Tibial nerve (tissue), 4 donors: ENCODE measurements around the gene OXCT2. TPM values are rescaled to one million over a fixed set of nuclear protein-coding genes. Genes with fewer than 3 reads are reported as not detected.

Experiments used
- DNase-seq, 2 donors: peaks; one replicate each; pipeline ENCODE4 v3.0.0-alpha.2; 2019; ENCODE audit warnings: low spot score in 2 of 2
- H3K27ac ChIP-seq, 4 donors: fragments of 200-600 bp; sonication (generic) in 3 of 4; one replicate each; pipeline ENCODE4 v1.5.1; 2017 to 2019; ENCODE audit warnings: mild to moderate bottlenecking in 1 of 4
- H3K27me3 ChIP-seq, 2 donors: fragments of 200-600 bp; sonication (generic) in 1 of 2; one replicate each; pipeline versions ENCODE4 v1.5.1 to v1.6.0; 2017 to 2019
- H3K36me3 ChIP-seq, 3 donors: fragments of 200-600 bp; sonication (generic); one replicate each; pipeline ENCODE4 v1.5.1; 2018 to 2019
- H3K4me1 ChIP-seq, 4 donors: fragments of 200-600 bp; sonication (generic) in 3 of 4; one replicate each; pipeline ENCODE4 v1.5.1; 2017 to 2019
- H3K4me3 ChIP-seq, 4 donors: fragments of 200-600 bp; sonication (generic) in 3 of 4; one replicate each; pipeline ENCODE4 v1.5.1; 2017 to 2019; ENCODE audit warnings: mild to moderate bottlenecking in 1 of 4, moderate library complexity in 1 of 4
- H3K9me3 ChIP-seq, 4 donors: fragments of 200-600 bp; sonication (generic) in 3 of 4; one replicate each; pipeline ENCODE4 v1.5.1; 2017 to 2019
- EP300 ChIP-seq, 2 donors: sonication (generic); formaldehyde crosslinking; IDR thresholded peaks; one replicate each; pipeline ENCODE4 v1.6.1; 2017; ENCODE audit warnings: antibody characterized with exemption in 2 of 2, mild to moderate bottlenecking in 1 of 2
- POLR2A ChIP-seq, 2 donors: fragments of 450-650 bp; IDR thresholded peaks; one replicate each; pipeline ENCODE4 v1.6.1; 2017; ENCODE audit warnings: antibody characterized with exemption in 2 of 2, mild to moderate bottlenecking in 2 of 2, moderate library complexity in 2 of 2
- WGBS, 2 donors: methylation state at CpG; one replicate each; pipeline ENCODE4 v1.1.5; 2018; 5-methylcytosine and 5-hydroxymethylcytosine counted together
- total RNA-seq, 4 donors: library from RNA; depleted of rRNA; stranded (reverse); fragments of >200 nt; gene quantifications; one replicate each; pipeline ENCODE4 v1.1.0, GENCODE V29; 2016
- TF ChIP-seq, protein P1 (sequence below), 5 experiments: fragments of 200-600 bp in 3 of 5; fragments of 450-650 bp in 2 of 5; sonication (generic) in 3 of 5; IDR thresholded peaks; one replicate each; pipeline ENCODE4 v1.5.1; 2016 to 2019; ENCODE audit warnings: antibody characterized with exemption in 5 of 5, mild to moderate bottlenecking in 3 of 5, moderate library complexity in 2 of 5

OXCT2 gene
- total RNA-seq, 4 donors from 2014 or later: 4.5 to 22.2 (median 8.4) TPM

DNA sequence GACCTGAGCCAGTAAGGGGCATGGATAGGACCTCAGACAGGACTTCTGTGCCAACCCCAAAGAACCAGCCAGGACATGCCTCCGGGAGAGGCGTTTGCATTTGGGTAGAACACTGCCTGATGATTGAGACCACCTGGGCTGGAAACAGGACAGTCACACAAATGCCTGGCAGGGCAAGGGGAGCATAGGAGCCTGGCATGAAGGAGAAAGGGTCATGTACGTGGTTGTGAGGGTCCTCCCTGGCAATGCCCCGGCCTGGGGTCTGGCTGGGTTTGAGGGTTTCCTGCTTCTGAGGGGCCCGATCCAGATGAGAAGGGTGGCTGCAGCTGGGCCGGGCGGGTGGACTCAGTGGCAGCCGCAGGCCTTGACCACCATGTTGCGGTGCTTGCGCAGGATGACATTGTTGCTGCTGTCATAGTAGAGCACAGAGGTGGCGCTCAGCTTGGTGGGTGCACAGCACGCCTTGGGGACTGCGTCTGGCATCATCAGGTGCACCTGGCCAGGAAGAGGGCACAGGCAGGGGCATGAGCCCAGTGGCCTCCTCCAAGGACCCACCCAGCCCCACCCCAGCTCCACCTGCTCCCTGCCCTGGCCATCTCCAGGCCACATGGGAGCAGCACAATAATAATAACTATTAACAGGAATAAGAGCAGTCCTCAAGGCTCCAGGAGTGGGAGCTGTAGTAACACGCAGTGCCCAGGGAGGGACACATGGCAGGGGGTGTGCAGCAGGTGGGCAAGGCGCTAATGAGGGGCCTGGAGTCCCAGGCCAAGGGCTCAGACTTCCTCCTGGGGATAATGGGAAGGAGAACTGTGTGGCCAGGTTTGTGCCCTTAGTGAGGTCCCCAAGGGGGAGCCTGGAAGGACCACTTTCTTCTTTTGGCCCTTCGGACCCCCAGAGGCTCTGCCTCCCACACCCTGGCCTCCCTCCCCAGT, 10.8 kb downstream of the OXCT2 start:
- Histone ChIP-seq H3K27me3 (no peaks in the 10 kb centered on the region), H3K4me3 (no peak overlapping the region), H3K27ac (no peak overlapping the region), H3K9me3 (no peaks in the 10 kb centered on the region), H3K4me1 (no peaks in the 10 kb centered on the region), H3K36me3 (peaks cover 0 to 81% (median 0%) of the 10 kb centered on the region in 3 donors)
- DNase-seq: no peak
- TF ChIP-seq, protein P1, sequence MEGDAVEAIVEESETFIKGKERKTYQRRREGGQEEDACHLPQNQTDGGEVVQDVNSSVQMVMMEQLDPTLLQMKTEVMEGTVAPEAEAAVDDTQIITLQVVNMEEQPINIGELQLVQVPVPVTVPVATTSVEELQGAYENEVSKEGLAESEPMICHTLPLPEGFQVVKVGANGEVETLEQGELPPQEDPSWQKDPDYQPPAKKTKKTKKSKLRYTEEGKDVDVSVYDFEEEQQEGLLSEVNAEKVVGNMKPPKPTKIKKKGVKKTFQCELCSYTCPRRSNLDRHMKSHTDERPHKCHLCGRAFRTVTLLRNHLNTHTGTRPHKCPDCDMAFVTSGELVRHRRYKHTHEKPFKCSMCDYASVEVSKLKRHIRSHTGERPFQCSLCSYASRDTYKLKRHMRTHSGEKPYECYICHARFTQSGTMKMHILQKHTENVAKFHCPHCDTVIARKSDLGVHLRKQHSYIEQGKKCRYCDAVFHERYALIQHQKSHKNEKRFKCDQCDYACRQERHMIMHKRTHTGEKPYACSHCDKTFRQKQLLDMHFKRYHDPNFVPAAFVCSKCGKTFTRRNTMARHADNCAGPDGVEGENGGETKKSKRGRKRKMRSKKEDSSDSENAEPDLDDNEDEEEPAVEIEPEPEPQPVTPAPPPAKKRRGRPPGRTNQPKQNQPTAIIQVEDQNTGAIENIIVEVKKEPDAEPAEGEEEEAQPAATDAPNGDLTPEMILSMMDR (IDR thresholded peaks at IDR 0.05): no peak
- no peak for TF ChIP-seq POLR2A (IDR thresholded peaks at IDR 0.05)
- TF ChIP-seq EP300 (IDR thresholded peaks at IDR 0.05): no peak
- WGBS, 2 donors: 90 to 96% methylated on average over 14 to 16 of the region's 16 CpGs

DNA sequence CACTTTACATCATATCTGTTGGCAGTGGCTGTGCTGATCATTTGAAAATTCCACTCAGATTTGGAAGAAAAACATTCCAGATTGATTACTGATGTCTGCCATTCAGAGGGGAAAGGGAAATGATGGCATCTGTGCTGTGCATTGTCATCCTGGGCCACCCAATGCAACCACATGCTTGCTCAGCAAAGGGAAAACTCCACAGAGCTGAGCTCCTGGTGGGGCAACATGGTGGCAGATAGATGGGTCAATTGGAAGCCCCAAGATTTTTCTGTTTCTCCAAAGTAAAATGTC, 11.8 kb downstream of the OXCT2 start:
- TF ChIP-seq EP300 (IDR thresholded peaks at IDR 0.05) (no peak), POLR2A (IDR thresholded peaks at IDR 0.05) (no peak)
- TF ChIP-seq, protein P1 (IDR thresholded peaks at IDR 0.05): no peak
- no peaks in the 10 kb centered on the region for H3K27me3 ChIP-seq
- DNase-seq: no peak
- no peak overlapping the region for H3K4me3 ChIP-seq
- no peak overlapping the region for H3K27ac ChIP-seq
- peaks cover 2 to 91% (median 3%) of the 10 kb centered on the region in 3 donors for H3K36me3 ChIP-seq
- no peaks in the 10 kb centered on the region for H3K4me1 ChIP-seq
- no peaks in the 10 kb centered on the region for H3K9me3 ChIP-seq

DNA sequence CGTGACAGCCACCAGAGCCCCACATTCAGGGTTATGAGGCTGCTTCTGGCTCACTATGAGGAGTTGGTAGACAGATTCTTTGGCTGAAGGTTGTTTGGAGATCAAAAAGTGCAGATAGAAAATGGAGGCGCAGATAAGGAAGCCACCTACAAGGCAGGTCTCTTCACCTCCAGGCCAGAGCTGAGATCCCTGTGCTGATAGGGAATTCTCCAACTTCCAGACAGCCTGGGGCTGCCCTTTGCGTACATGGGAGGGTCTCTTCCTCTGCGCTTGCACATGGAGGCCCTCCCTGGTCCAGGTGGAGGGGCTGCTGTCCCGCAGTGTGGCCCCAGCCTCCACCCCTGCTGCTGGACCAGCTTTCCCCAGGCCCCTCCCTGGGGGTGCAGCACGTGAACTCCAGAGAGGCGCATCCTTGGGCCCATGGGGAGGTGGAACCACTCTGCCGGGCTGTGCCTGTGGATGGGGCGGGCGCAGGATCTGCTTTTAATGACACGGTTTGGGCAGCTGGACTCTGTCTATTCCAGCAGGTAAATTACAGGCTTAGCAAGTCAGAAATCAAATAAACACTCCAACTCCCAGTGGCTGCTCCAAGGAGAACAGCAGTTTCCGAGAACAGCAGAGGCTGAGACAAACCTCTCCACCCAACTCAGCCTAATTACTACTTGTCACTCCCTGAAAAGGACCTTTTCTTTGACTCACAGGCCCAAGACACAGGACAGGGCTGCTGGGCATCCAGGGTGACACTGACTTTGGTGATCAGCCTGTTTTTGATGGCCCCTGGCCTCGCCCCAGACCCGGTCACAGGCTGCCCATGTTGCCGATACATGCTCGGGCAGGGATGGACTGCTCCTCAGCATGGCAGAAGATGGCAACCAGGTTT, 12.4 kb downstream of the OXCT2 start:
- Histone ChIP-seq H3K9me3 (no peaks in the 10 kb centered on the region), H3K4me3 (no peak overlapping the region), H3K4me1 (no peaks in the 10 kb centered on the region), H3K27me3 (no peaks in the 10 kb centered on the region), H3K36me3 (peaks cover 3 to 95% (median 5%) of the 10 kb centered on the region in 3 donors), H3K27ac (no peak overlapping the region)
- 82 to 86% methylated on average over 15 to 16 of the region's 16 CpGs for WGBS, 2 donors
- no peak for TF ChIP-seq EP300 (IDR thresholded peaks at IDR 0.05)
- TF ChIP-seq, protein P1 (IDR thresholded peaks at IDR 0.05): no peak
- TF ChIP-seq POLR2A (IDR thresholded peaks at IDR 0.05): no peak
- no peak for DNase-seq

DNA sequence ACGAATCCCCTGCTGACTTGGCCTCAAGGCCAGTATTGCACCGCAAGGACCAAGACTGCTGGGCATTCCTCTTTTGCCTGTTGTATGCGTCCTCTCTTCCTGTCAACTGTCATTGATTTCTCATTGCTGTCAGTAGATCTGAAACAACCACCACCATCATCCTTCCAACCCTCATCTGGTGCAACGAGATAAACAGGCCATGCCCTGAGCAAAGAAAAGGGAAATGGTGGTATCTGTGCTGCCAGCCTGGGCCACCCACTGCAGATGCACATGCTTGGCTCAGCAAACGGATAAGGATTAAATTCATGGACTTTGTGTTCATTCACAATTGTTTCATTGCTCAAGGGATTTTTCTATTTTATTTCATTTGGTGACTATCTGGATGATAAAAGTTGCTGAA, 13.6 kb downstream of the OXCT2 start:
- no peaks in the 10 kb centered on the region for H3K4me1 ChIP-seq
- no peak for DNase-seq
- TF ChIP-seq POLR2A (IDR thresholded peaks at IDR 0.05) (no peak), EP300 (IDR thresholded peaks at IDR 0.05) (no peak)
- TF ChIP-seq, protein P1 (IDR thresholded peaks at IDR 0.05): no peak
- peaks cover 3 to 100% (median 5%) of the 10 kb centered on the region in 3 donors for H3K36me3 ChIP-seq
- no peaks in the 10 kb centered on the region for H3K27me3 ChIP-seq
- H3K9me3 ChIP-seq: no peaks in the 10 kb centered on the region
- H3K4me3 ChIP-seq: no peak overlapping the region
- no peak overlapping the region for H3K27ac ChIP-seq
- WGBS, 2 donors: 70 to 78% methylated on average over 5 of the region's 5 CpGs
